T-helper 22 cell (primary cell): ENCODE results near the gene TCFL5.
"Not testable (repeated sequence)": the region's sequence is repeated elsewhere in the genome, so short reads cannot be mapped to it uniquely, and the experiment has no call there.

Experiments used
- DNase-seq: peaks from one replicate; pipeline ENCODE4 v3.0.0-alpha.2; 2020; ENCODE audit warnings: low read depth

The TCFL5 gene

DNA sequence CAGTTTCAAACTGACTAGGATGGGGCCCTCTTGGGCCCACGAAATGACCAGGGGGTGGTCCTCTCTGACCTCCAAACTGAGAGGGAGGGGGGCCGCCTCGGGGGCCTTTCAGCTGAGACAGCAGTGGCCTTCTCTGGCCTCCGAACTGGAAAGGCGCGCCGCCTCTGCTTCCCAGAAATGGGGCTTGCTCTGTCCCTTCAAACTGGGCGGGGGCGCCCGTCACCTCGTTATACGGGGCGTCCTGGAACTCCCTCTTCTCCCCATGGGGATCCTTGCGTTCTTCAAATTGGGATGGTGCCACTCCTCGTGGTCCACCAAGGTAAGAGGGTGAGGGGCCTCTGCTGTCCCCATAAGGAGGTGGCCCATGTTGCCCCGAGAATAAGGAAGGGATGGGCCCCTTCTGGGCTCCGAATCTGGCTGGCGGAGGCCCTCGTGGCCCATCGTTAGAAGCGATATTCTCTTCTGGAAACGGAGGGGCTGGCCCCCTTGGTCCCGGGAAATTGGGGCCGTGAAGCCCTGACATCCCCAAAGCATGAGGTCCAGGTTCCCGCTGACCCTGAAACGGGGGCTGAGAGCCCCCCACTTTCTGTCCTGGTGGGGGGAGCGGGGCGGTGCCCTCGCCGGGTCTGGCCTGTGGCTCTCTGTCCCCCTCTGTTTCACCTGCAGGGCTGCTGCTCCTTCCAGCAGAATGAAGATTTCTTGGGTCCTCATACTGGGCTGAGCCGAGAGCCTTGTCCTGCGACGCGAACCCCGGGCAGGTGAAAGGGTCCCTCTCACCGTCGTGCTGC is 18.7 kb upstream of the TCFL5 start:
- DNase-seq: no peak

DNA sequence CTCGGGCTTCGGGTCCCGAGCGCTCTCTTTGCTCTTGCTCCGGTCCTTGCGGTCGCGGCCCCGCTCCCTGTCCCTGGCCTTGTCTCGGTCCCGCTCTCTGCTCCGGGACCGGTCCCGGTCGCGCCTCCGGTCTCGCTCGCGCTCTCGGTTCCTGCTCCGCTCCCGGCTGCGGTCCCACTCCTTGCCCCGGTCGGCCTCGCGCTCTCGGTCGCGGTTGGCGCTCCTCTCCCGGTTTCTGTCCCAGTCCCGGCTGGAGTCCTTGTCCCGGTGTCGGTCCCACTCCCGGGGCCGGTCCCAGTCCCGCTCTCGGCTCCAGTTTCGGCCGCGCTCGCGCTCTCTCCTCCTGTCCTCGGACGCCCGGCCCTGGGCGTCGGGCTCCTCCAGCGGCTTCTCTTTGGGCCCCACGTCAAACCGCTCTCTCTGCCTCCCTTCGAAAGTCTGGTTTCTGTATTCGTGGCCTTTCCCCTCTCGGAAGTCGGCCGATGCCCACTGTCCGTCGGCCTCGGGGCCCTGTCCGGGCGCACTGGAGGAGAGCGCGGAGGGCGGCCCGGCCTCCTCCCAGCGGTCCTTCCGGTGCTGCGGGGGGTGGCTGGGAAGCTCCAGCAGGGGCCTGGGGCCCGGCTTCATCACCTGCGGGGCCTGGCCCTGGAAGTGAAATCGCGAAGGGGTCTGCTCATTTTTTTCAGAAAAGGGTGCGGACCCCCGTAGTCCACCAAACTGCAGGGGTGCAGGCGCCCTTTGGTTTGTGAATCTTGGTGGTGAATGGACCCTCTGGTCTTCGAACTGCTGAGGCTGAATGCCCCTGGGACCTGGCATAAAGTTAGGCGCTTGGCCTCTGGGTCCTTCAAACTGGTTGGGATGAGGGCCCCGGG is 17.9 kb upstream of the TCFL5 start:
- no peak for DNase-seq

- no peak for DNase-seq
These were observed 16.8 kb upstream of the TCFL5 start for GRCh38 chr20:62878244-62879038.

GRCh38 chr20:62876902-62877816 is 15.5 kb upstream of the TCFL5 start:
- DNase-seq: no peak

DNA sequence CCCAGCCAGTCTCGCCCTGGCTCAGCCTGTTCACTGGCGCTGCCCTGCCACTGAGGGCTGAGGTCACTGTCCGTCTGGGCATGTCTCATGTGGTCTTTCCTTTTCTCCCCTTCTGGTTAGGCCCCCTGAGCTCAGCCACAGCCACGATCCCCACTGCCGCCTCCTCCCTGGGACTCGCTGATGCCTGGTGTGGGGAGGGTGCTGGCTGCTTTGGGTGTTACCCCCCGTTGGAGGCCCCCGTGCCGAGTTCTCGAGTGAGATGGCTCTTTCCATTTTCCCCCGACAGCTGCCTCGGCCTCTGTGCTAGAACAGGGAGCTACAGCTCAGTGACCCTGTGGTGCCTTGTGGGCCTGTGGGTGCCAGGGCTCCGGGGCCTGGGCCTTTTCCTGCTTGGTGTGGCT is 14.9 kb upstream of the TCFL5 start:
- no peak for DNase-seq

- no peak for DNase-seq
These were observed 14.1 kb upstream of the TCFL5 start for GRCh38 chr20:62875419-62876361.

DNA sequence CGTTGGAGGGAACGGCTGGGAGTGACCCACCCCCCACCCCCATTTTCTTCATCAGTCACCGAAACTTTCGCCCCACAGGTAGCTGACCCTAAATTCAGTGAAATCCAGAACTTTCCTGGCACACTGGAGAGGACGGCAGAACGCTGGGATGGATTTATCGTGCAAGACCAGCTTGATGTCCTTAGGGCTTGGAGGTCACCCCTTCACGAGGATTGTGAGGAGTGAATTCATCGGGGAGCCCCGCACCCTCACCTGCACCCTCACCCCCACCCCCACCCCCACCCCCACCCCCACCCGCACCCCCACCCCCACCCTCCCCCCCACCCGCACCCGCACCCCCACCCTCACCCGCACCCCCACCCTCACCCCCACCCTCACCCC is 13.3 kb upstream of the TCFL5 start:
- no peak for DNase-seq

GRCh38 chr20:62873681-62874031 is 12.0 kb upstream of the TCFL5 start:
- not testable (repeated sequence) for DNase-seq

DNA sequence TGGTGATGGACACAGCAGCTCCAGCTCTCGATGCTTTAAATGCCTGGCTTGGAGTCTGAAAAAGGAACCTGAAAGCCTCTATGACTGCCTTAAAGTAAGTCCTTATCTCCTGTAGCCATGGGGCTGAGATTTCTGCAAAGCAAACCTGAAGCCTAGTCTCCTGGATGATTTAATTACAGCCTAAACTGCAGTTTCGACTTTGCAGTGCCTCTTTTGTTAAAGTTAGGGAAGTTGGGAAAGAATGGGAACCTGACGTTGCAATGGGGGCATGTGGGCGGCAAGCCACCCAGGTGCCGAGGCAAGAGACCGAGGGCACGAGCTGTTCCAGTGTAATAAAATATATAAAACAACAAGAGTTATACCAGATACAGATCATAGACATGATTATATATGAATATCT is 11.7 kb upstream of the TCFL5 start:
- DNase-seq: no peak

GRCh38 chr20:62872862-62873261 is 11.2 kb upstream of the TCFL5 start:
- no peak for DNase-seq

DNA sequence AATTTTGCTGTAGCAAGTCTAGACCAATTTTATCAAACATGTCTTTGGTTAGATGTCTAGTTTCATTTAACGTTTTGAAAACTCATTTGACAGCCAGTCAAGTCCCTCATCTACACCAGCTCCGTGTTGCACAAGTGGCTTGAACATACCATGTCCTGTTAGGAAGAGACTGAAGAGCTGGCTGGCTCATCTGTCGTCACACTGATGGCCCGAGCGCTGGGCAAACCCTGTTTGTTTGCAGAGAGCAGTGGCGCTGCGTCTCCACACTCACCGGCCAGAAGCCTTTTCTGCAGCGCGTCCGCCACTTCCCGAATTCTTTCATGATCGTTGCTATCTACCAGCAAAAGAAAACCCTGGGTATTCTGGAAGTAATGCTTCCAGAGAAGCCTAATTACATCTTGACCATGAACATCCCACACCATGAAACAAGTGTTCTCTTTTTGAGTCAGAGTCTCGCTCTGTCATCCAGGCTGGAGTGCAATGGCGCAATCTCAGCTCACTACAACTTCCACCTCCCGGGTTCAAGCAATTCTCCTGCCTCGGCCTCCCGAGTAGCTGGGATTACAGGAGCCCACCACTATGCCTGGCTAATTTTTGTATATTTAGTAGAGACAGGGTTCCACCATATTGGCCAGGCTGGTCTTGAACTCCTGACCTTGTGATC is 10.7 kb upstream of the TCFL5 start:
- no peak for DNase-seq

DNA sequence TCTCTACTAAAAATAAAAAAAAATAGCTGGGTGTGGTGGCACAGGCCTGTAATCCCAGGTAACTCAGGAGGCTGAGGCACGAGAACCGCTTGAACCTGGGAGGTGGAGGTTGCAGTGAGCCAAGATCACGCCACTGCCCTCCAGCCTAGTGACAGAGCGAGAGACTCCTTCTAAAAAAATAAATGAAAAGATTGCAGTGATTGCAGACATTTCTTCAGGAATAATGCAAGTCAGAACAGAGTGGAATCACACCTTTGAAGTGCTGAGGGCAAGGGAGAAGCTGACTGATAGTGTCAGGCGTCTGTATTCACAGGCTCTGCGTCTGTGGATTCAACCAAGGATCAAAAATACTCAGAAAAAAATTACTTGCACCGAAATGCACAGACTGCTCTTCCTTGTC is 2.6 kb upstream of the TCFL5 start:
- no peak for DNase-seq

DNA sequence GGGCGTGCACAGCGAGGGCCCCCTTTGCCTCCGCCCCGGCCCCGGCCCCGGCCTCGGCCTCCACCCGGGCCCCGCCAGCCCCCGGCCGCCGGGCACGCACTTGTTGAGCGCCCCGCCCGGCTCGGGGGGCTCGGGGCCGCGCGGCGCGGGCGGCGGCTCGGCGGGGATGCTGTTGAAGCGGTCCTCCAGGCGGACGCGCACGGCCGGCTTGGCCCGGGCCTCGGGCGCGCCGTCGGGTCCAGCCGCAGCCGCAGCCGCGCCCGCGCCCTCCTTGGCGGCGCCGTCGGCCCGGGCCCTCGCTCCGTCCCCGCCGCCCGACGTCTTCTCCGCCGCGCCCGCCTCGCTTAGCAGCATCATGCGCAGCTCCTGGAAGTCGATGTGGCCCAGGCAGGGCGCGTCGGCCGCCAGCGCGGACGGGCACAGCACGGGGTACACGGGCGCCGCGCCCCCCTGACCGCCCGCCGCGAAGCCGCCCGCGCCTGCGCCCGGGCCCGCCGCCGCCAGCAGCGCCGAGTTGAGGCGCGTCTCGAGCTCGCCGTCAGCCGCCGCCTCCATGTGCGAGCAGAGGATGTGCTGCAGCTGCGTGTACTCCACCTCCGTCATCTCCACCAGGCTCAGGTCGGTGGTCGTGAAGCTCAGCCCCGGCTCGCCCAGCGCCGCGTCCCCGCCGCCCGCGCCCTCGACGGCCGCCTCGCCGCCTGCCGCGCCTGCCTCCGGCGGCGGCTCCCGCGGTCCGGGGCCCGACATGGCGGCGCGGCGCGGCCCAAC is 514 bp downstream of the TCFL5 start:
- peak; percentile 45 for DNase-seq

DNA sequence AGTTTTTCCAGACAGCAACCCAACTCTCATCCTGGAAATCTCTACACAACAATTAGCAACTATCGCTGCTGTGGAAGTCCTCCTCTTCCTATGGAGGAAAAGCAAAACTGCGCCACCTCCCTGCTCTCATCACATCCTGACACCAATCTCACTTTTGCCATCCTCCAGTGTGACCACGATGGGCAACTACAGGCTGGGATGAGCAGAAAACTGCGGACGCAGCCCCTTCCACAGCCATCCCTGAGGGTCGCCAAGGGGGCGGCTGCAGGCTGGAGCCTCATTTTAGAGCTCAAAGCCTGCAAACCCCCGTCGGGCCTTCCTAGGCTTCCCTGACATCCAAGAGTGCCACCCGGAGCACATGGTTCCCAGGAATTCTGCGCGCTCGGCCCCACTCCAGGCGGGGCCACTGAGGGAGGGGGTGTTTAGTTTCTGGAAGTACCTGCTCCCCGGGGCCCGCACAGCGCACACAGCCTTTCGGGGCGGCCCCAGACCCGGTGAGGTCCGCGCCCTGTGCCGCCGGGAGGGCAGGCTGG is 1.2 kb downstream of the TCFL5 start:
- DNase-seq: no peak

DNA sequence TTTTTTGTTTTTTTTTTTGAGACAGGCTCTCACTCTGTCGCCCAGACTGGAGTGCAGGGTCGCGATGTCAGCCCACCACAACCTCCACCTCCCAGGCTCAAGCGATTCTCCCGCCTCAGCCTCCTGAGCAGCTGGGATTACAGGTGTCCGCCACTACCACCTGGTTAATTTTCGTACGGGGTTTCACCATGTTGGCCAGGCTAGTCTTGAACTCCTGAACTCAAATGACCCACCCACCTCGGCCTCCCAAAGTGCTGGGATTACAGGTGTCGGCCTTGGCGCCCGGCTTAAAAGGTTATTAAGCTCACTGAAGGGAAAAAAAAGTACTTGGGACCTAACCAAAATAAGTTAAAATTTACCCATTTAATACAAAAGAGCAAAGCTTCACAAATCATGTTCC is 1.9 kb downstream of the TCFL5 start:
- DNase-seq: no peak

DNA sequence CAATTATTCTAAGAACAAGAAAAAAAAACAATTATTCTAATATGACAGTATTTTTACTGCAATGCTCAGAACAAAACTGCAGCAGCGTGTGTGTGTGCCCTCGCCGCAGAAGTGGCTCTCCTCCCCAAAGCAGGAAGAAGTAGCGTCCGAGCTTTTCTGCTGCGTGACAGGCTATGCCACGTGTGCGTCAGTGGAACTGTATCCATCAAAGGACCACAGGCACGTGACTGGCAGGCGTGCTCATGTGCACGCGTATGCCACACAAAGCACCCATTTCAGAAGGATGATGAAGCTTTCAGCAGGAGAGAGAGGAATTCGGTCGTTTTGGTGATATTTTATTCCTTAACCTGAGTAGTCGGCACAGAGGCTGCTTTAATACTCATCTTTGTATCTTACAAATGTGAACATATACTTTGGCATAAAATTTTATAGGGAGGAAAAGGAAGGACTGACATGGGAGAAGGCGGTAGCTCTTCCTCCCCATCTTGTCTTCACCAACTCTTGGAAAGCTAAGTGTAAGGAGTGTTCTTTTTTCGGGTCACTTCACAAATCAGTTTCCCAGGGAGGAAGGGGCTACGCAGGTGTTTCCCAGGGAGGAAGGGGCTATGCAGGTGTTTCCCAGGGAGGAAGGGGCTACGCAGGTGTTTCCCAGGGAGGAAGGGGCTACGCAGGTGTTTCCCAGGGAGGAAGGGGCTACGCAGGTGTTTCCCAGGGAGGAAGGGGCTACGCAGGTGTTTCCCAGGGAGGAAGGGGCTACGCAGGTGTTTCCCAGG is 3.4 kb downstream of the TCFL5 start:
- no peak for DNase-seq

DNA sequence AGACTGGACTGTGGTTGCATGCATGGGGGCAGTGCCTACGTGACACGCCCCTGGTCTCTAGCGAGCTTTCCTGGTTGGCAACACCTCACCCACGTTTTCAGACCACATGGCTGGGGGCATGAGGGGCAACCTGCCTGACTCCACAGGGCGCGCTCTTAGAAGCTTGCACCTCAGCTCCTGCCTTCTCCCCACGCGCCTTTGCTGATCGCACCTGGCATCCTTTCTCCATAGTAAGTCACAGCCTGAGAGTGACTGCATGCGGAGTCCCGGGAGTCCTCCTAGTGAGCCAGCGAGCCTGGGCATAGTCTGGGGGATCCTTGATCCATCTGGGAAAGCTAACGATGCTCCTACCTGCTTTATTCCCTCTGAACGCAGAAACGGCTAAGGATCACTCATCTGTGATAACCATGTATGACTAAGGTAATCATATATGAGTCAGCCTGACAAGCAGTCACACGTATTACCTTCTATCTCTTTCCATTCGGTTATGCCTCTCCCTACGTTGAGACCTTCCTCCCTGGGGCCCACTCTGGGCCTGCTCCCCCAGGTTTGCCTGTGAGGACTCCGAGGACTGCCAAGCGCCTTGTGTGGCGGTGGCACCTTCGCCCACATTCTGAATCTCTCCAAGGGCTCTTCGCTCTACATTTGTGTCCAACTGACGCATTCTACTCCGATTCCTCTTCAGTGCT is 4.5 kb downstream of the TCFL5 start:
- DNase-seq: no peak
